Left lung (tissue), 10 donors: ENCODE results near the gene VEZT. TPM values are rescaled to one million over a fixed set of nuclear protein-coding genes. Genes with fewer than 3 reads are reported as not detected.

ENCODE experiments used
- ATAC-seq: fragments of 200-7000 bp; cut with Tn5 transposase; one replicate; pipeline ENCODE4 v1.9.1; 2020; ENCODE audit warnings: moderate library complexity
- DNase-seq, 4 donors: peaks; one replicate each; pipeline ENCODE4 v3.0.0-alpha.2; 2013 to 2020
- H3K27ac ChIP-seq, 2 donors: fragments of 200-600 bp; sonication (generic) in 1 of 2; one replicate each; pipeline versions ENCODE4 v1.5.0 to v1.8.0; 2020 to 2021
- H3K27me3 ChIP-seq, 2 donors: fragments of 200-600 bp; sonication (generic) in 1 of 2; one replicate each; pipeline versions ENCODE4 v1.5.0 to v1.8.0; 2020 to 2021
- H3K36me3 ChIP-seq, 2 donors: fragments of 200-600 bp; sonication (generic) in 1 of 2; one replicate each; pipeline versions ENCODE4 v1.5.0 to v1.8.0; 2020 to 2021
- H3K4me1 ChIP-seq, 2 donors: fragments of 200-600 bp; one replicate each; pipeline ENCODE4 v1.8.0; 2021
- H3K4me3 ChIP-seq, 2 donors: fragments of 200-600 bp; sonication (generic) in 1 of 2; one replicate each; pipeline versions ENCODE4 v1.5.0 to v1.8.0; 2020 to 2021; ENCODE audit warnings: mild to moderate bottlenecking in 1 of 2
- H3K9me3 ChIP-seq, 2 donors: fragments of 200-600 bp; sonication (generic) in 1 of 2; one replicate each; pipeline versions ENCODE4 v1.5.0 to v1.8.0; 2020 to 2021
- CTCF ChIP-seq, 2 donors: fragments of 200-600 bp; sonication (generic) in 1 of 2; IDR thresholded peaks; one replicate each; pipeline versions ENCODE4 v1.5.0 to v1.8.0; 2021; ENCODE audit warnings: antibody characterized with exemption in 2 of 2
- intact Hi-C, 2 donors: fragments of 100-400 bp; cut with DNase I; formaldehyde crosslinking; loops; one replicate each; pipeline versions ENCODE4 v1.11.2 to v1.14.2; 2022
- microRNA-seq, 2 donors: library from miRNA; unstranded; fragments of <30 nt; microRNA quantifications; one replicate each; pipeline ENCODE4, GENCODE V29; 2019
- polyA plus RNA-seq, 6 donors: library from polyadenylated mRNA; unstranded; fragments of 120-200 nt; gene quantifications; one replicate each; pipeline ENCODE4 v1.2.1, GENCODE V29; 2013; ENCODE audit not compliant: insufficient read length in 6 of 6
- total RNA-seq, 2 donors: library from RNA; stranded (reverse); fragmentation: NEBNext Ultra II Directional; extraction: Animal tissue kit (Norgen Biotek cat#: 25700); gene quantifications; one replicate each; pipeline ENCODE4 v1.2.1, GENCODE V29; 2021
- donor health status: DM: no; HTN: yes; CAD: no.
- donor health status: DM: no; HTN: no; CAD: no.

The VEZT gene
- total and polyA plus RNA-seq, 8 donors = 69.4 to 108 (median 87.1) TPM

- no peaks in the 10 kb centered on the region for H3K4me1 ChIP-seq
- TF ChIP-seq CTCF (IDR thresholded peaks at IDR 0.05) = no peak
- no peak overlapping the region for H3K4me3 ChIP-seq
- intact Hi-C loops = no loop called here
- no peak overlapping the region for H3K27ac ChIP-seq
- DNase-seq (no peak), ATAC-seq (no peak)
- H3K27me3 ChIP-seq = no peaks in the 10 kb centered on the region
- H3K9me3 ChIP-seq = no peaks in the 10 kb centered on the region
- H3K36me3 ChIP-seq = no peaks in the 10 kb centered on the region
These were observed 126.0 kb downstream of the VEZT start for GRCh38 chr12:95343461-95344230.

- no peaks in the 10 kb centered on the region for H3K27me3 ChIP-seq
- no peaks in the 10 kb centered on the region for H3K36me3 ChIP-seq
- no peaks in the 10 kb centered on the region for H3K9me3 ChIP-seq
- H3K4me3 ChIP-seq = no peak overlapping the region
- H3K27ac ChIP-seq = no peak overlapping the region
- intact Hi-C loops = no loop called here
- ATAC-seq (no peak), DNase-seq (no peak)
- no peaks in the 10 kb centered on the region for H3K4me1 ChIP-seq
- no peak for TF ChIP-seq CTCF (IDR thresholded peaks at IDR 0.05)
These were observed 131.7 kb downstream of the VEZT start for GRCh38 chr12:95349291-95349690.

GRCh38 chr12:95351748-95352147 is 134.1 kb downstream of the VEZT start:
- intact Hi-C loops = no loop called here
- H3K4me1 ChIP-seq = no peaks in the 10 kb centered on the region
- ATAC-seq (no peak), DNase-seq (no peak)
- no peak overlapping the region for H3K4me3 ChIP-seq
- H3K36me3 ChIP-seq = no peaks in the 10 kb centered on the region
- no peak for TF ChIP-seq CTCF (IDR thresholded peaks at IDR 0.05)
- H3K27me3 ChIP-seq = no peaks in the 10 kb centered on the region
- no peaks in the 10 kb centered on the region for H3K9me3 ChIP-seq
- H3K27ac ChIP-seq = no peak overlapping the region

Small RNA genes within 50 kb of the gene (microRNA-seq; reads per million reads assigned to microRNA genes)
- gene MIR331 (141 to 179 reads per million in 2 donors), gene MIR3685 (0 to 0.14 reads per million in 2 donors)

Other genes starting within 250 kb of the VEZT start
- gene NDUFA12, start 214.1 kb upstream of the VEZT start, total RNA-seq = 10 to 100 TPM; 76.0 to 87.0 TPM
- 10 to 100 TPM; 79.8 to 87.2 (median 80.9) TPM for gene NDUFA12, start 214.1 kb upstream of the VEZT start, polyA plus RNA-seq
- 10 to 100 TPM; 28.8 to 32.3 TPM for gene NR2C1, start 144.2 kb upstream of the VEZT start, total RNA-seq
- gene NR2C1, start 144.2 kb upstream of the VEZT start, polyA plus RNA-seq = 10 to 100 TPM; 73.0 to 100.0 (median 78.4) TPM
- gene FGD6, start 340 bp upstream of the VEZT start, total RNA-seq = 10 to 100 TPM; 17.3 to 36.0 TPM
- 10 to 100 TPM; 13.8 to 17.5 (median 15.1) TPM for gene FGD6, start 340 bp upstream of the VEZT start, polyA plus RNA-seq